ENCODE results near the gene DLG4.

The DLG4 gene

DNA sequence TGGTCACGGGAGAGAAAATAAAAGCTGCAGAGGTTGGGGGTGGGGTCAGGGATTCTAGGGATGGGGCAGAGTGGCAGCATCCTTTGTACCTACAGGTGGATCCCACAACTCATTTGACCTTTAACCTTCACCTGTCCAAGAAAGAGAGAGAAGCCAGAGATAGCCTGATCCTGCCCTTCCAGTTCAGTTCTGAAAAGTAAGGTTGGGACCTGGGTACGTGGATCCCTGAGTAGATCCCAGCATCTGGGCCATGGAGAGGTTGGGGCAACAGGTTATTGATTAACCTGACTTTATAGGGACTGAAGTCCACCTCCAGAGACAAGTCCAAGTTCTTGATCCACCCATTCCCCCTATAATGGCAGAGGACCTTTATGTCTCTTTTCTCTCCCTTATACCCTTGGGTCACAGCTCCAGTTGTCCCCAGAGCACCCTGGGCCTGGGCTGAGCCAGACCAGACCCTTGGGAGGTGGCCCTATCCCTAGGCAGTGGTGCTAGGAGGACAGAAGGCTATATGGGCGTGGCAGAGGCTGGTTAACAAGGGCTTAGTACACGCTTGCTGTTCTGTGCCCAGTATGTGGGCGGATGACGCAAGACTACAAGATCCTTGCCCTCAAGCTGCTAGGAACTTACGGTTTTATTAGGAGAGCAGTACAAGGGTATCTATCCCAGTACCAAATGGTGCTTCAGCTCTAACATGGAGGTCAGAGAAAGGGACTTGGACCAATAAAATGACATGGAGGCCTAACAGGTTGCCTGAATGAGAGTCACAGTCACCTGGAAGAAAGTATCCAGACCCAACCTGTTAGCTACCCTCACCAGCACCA is 39.3 kb upstream of the DLG4 start:
- DNase-seq (ENCODE audit: low read depth) = peak; percentile 51
- H3K4me3 ChIP-seq (ENCODE audit: low read length) = no peak overlapping the region

GRCh38 chr17:7256766-7257456 is 37.3 kb upstream of the DLG4 start:
- no peaks in the 10 kb centered on the region for H3K27me3 ChIP-seq (replicated peaks; ENCODE audit: control insufficient read depth, insufficient read depth, low read length)
- peaks cover 33% of the 10 kb centered on the region for H3K4me1 ChIP-seq (ENCODE audit: control insufficient read depth, insufficient read depth, low read length)
- DNase-seq (ENCODE audit: low read depth) = no peak
- no peaks in the 10 kb centered on the region for H3K9me3 ChIP-seq (ENCODE audit: control insufficient read depth, low read length)
- peaks cover 45% of the 10 kb centered on the region for H3K36me3 ChIP-seq (ENCODE audit: control insufficient read depth, insufficient read depth, low read length, severe bottlenecking)
- no peak overlapping the region for H3K9ac ChIP-seq (ENCODE audit: low read length)
- no peak overlapping the region for H3K4me3 ChIP-seq (ENCODE audit: low read length)

More for the DNA sequence above, 39.3 kb upstream of the DLG4 start:
- H3K36me3 ChIP-seq (ENCODE audit: control insufficient read depth, insufficient read depth, low read length, severe bottlenecking) = peaks cover 45% of the 10 kb centered on the region
- H3K9me3 ChIP-seq (ENCODE audit: control insufficient read depth, low read length) = no peaks in the 10 kb centered on the region
- peak overlapping the region; percentile 53 for H3K9ac ChIP-seq (ENCODE audit: low read length)
- peaks cover 35% of the 10 kb centered on the region for H3K4me1 ChIP-seq (ENCODE audit: control insufficient read depth, insufficient read depth, low read length)
- no peaks in the 10 kb centered on the region for H3K27me3 ChIP-seq (replicated peaks; ENCODE audit: control insufficient read depth, insufficient read depth, low read length)

DNA sequence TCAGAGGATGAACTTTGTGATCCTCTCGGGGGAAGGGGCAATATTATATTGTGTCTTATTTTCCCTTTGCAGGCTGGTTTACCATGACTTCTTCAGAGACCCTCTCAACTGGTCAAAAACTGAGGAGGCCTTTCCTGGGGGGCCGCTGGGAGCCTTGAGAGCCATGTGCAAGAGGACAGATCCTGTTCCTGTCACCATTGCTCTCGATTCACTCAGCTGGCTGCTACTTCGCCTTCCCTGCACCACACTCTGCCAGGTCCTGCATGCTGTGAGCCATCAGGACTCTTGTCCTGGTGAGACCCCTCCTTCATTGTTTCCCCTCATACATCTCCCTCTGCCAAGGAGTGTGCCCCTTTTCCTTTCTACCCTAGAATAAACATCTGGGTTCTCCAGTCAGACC is 34.9 kb upstream of the DLG4 start:
- Histone ChIP-seq H3K4me3 (ENCODE audit: low read length) (no peak overlapping the region), H3K9ac (ENCODE audit: low read length) (no peak overlapping the region), H3K4me1 (ENCODE audit: control insufficient read depth, insufficient read depth, low read length) (peaks cover 27% of the 10 kb centered on the region), H3K9me3 (ENCODE audit: control insufficient read depth, low read length) (no peaks in the 10 kb centered on the region), H3K27me3 (replicated peaks; ENCODE audit: control insufficient read depth, insufficient read depth, low read length) (no peaks in the 10 kb centered on the region), H3K36me3 (ENCODE audit: control insufficient read depth, insufficient read depth, low read length, severe bottlenecking) (peaks cover 44% of the 10 kb centered on the region)
- DNase-seq (ENCODE audit: low read depth) = no peak

GRCh38 chr17:7253082-7253481 is 33.4 kb upstream of the DLG4 start:
- H3K36me3 ChIP-seq (ENCODE audit: control insufficient read depth, insufficient read depth, low read length, severe bottlenecking) = peaks cover 32% of the 10 kb centered on the region
- H3K4me1 ChIP-seq (ENCODE audit: control insufficient read depth, insufficient read depth, low read length) = peaks cover 28% of the 10 kb centered on the region
- H3K4me3 ChIP-seq (ENCODE audit: low read length) = peak overlapping the region; percentile 88
- H3K9ac ChIP-seq (ENCODE audit: low read length) = peak overlapping the region; percentile 97
- no peaks in the 10 kb centered on the region for H3K9me3 ChIP-seq (ENCODE audit: control insufficient read depth, low read length)
- H3K27me3 ChIP-seq (replicated peaks; ENCODE audit: control insufficient read depth, insufficient read depth, low read length) = no peaks in the 10 kb centered on the region
- DNase-seq (ENCODE audit: low read depth) = no peak

DNA sequence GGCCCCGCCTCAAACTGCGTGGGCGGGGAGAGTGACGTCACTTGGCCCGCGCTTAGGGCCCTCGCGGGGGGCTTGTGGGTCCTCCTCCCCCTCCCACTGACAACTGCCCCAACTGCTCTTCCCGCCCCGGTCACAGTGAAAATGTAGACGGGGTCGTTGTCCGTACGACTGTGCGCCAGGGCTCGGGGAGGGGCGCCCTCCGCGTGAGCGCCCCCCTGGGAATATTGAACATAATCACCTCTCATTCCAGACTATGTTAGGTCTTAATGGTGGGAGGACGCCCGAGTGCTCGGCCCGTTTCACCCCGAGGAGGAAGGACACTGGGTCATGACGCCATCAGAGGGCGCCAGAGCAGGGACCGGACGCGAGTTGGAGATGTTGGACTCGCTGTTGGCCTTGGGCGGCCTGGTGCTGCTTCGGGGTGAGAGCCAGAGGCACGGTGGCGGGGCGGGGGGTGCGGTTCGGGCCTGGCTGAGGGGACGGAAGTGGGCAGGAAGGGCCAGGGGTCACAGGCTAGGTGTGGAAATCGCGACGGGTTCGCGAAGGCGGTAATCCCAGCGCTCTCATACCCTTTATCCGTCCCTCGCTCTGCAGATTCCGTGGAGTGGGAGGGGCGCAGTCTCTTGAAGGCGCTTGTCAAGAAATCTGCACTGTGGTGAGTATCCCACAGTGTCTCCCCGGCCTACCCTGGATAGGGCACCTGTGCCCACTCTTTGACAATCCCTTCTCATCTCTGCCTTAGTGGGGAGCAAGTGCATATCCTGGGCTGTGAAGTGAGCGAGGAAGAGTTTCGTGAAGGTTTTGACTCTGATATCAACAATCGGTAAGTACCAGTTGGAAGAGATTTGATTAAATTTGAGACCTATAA is 32.8 kb upstream of the DLG4 start, which contains the start of gene ELP5:
Gene ELP5, plus strand, starts transcription at position 40 of the 868 bp plus-strand sequence. Its CDS starts 336 bp downstream, at position 376.
- Histone ChIP-seq H3K4me3 (ENCODE audit: low read length) (peak within 1 kb of the TSS; percentile 88), H3K36me3 (ENCODE audit: control insufficient read depth, insufficient read depth, low read length, severe bottlenecking) (peaks cover 29% of the 10 kb centered on the region), H3K9ac (ENCODE audit: low read length) (peak within 1 kb of the TSS; percentile 97), H3K9me3 (ENCODE audit: control insufficient read depth, low read length) (no peaks in the 10 kb centered on the region), H3K27me3 (replicated peaks; ENCODE audit: control insufficient read depth, insufficient read depth, low read length) (no peaks in the 10 kb centered on the region), H3K4me1 (ENCODE audit: control insufficient read depth, insufficient read depth, low read length) (peaks cover 28% of the 10 kb centered on the region)
- DNase-seq (ENCODE audit: low read depth) = peak; percentile 98

- H3K9me3 ChIP-seq (ENCODE audit: control insufficient read depth, low read length) = no peaks in the 10 kb centered on the region
- peak within 1 kb of the TSS; percentile 97 for H3K9ac ChIP-seq (ENCODE audit: low read length)
- peaks cover 28% of the 10 kb centered on the region for H3K4me1 ChIP-seq (ENCODE audit: control insufficient read depth, insufficient read depth, low read length)
- peaks cover 26% of the 10 kb centered on the region for H3K36me3 ChIP-seq (ENCODE audit: control insufficient read depth, insufficient read depth, low read length, severe bottlenecking)
- DNase-seq (ENCODE audit: low read depth) = peak; percentile 99
- H3K27me3 ChIP-seq (replicated peaks; ENCODE audit: control insufficient read depth, insufficient read depth, low read length) = no peaks in the 10 kb centered on the region
- peak within 1 kb of the TSS; percentile 88 for H3K4me3 ChIP-seq (ENCODE audit: low read length)
Measured at GRCh38 chr17:7251661-7252175, 32.1 kb upstream of the DLG4 start, which contains the start of gene CTDNEP1. TSS of gene CTDNEP1 (minus strand) at chr17:7251734. CDS start at chr17:7251296, 438 bp downstream.

DNA sequence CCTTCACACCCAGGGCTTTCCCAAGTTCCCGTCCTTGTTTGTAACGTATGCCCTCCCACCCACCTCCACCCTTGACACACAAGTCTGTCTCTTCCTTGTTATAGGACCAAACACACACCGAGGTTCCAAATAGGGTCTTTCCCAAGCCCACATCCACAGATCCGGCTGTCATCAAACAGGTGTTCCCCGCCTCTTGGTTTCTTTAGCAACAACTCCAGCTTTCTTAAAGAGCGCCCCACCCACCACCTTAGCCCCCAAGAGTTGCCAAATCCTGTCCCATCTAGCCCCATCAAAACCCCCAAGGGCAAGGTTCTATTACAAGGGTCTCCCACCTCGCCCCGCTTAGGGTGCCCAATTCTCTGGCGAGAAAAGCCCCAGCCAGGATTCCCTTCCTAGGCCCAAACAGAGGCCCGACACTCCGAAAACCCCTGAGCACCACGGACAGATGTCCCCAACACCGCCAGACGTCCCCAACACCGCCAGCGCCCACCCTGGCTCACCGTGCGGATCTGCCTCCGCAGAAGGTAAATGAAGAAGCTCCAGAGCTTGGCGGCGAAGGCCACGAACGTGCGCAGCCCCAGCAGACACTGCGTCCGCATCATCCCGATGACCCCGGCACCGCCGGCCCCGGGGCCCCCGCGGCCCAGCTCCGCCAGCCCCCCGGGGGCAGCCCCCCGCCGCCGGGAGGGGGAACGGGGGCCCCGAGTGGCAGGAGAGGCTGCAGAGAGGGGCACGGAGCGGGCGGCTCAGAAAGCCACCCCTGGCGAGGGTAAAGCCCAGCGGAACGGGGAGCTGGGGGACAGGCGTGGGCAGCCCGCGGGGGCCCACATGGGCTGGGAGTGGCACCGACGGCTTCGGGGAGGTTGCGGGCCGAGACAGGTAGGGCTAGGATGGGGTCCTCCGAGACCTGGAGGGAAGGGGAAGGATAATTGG is 31.3 kb upstream of the DLG4 start:
- peak; percentile 42 for DNase-seq (ENCODE audit: low read depth)
- Histone ChIP-seq H3K36me3 (ENCODE audit: control insufficient read depth, insufficient read depth, low read length, severe bottlenecking) (peaks cover 28% of the 10 kb centered on the region), H3K9me3 (ENCODE audit: control insufficient read depth, low read length) (no peaks in the 10 kb centered on the region), H3K27me3 (replicated peaks; ENCODE audit: control insufficient read depth, insufficient read depth, low read length) (no peaks in the 10 kb centered on the region), H3K4me1 (ENCODE audit: control insufficient read depth, insufficient read depth, low read length) (peaks cover 28% of the 10 kb centered on the region), H3K4me3 (ENCODE audit: low read length) (peak overlapping the region; percentile 88), H3K9ac (ENCODE audit: low read length) (peak overlapping the region; percentile 97)

- H3K36me3 ChIP-seq (ENCODE audit: control insufficient read depth, insufficient read depth, low read length, severe bottlenecking) = peaks cover 26% of the 10 kb centered on the region
- H3K4me3 ChIP-seq (ENCODE audit: low read length) = peak overlapping the region; percentile 88
- H3K4me1 ChIP-seq (ENCODE audit: control insufficient read depth, insufficient read depth, low read length) = peaks cover 28% of the 10 kb centered on the region
- no peak for DNase-seq (ENCODE audit: low read depth)
- H3K9me3 ChIP-seq (ENCODE audit: control insufficient read depth, low read length) = no peaks in the 10 kb centered on the region
- H3K9ac ChIP-seq (ENCODE audit: low read length) = peak overlapping the region; percentile 97
- H3K27me3 ChIP-seq (replicated peaks; ENCODE audit: control insufficient read depth, insufficient read depth, low read length) = no peaks in the 10 kb centered on the region
Measured at GRCh38 chr17:7249830-7250229, 30.2 kb upstream of the DLG4 start.

- peaks cover 28% of the 10 kb centered on the region for H3K4me1 ChIP-seq (ENCODE audit: control insufficient read depth, insufficient read depth, low read length)
- no peaks in the 10 kb centered on the region for H3K27me3 ChIP-seq (replicated peaks; ENCODE audit: control insufficient read depth, insufficient read depth, low read length)
- no peak for DNase-seq (ENCODE audit: low read depth)
- no peak overlapping the region for H3K9ac ChIP-seq (ENCODE audit: low read length)
- no peaks in the 10 kb centered on the region for H3K9me3 ChIP-seq (ENCODE audit: control insufficient read depth, low read length)
- no peak overlapping the region for H3K4me3 ChIP-seq (ENCODE audit: low read length)
- peaks cover 26% of the 10 kb centered on the region for H3K36me3 ChIP-seq (ENCODE audit: control insufficient read depth, insufficient read depth, low read length, severe bottlenecking)
Measured at GRCh38 chr17:7249214-7249613, 29.6 kb upstream of the DLG4 start.

DNA sequence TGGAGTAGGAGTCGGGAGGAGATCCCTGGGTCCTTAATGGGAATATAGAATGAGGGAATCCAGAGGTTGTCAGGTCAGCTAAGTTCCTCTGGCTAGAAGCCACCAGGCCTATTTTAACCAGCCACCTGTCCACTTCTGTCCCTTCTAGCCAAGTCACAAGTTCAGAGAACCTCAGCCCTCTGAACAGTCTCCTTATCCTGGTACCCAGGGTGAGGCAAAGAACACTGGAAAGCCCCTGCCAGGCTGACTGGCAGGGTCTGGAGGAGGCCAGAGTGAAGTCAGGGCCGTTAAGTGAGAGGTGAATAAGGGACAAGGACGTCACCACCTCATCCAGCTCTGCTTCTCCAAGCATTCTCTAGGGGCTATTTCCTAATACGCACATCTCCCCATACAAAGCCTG is 29.2 kb upstream of the DLG4 start:
- Histone ChIP-seq H3K9ac (ENCODE audit: low read length) (no peak overlapping the region), H3K27me3 (replicated peaks; ENCODE audit: control insufficient read depth, insufficient read depth, low read length) (no peaks in the 10 kb centered on the region), H3K36me3 (ENCODE audit: control insufficient read depth, insufficient read depth, low read length, severe bottlenecking) (peaks cover 26% of the 10 kb centered on the region), H3K4me1 (ENCODE audit: control insufficient read depth, insufficient read depth, low read length) (peaks cover 28% of the 10 kb centered on the region), H3K9me3 (ENCODE audit: control insufficient read depth, low read length) (no peaks in the 10 kb centered on the region), H3K4me3 (ENCODE audit: low read length) (no peak overlapping the region)
- DNase-seq (ENCODE audit: low read depth) = no peak
